ENCODE measurements around the gene WIPF3.
A peak's percentile ranks its signal among the peaks of the same experiment; 100 is the strongest.

WIPF3 gene

GRCh38 chr7:29919790-29920189, 113.5 kb downstream of the WIPF3 start:
- DNase-seq, result no peak

- DNase-seq, result no peak
These were observed 114.2 kb downstream of the WIPF3 start for GRCh38 chr7:29920491-29920890.

DNA sequence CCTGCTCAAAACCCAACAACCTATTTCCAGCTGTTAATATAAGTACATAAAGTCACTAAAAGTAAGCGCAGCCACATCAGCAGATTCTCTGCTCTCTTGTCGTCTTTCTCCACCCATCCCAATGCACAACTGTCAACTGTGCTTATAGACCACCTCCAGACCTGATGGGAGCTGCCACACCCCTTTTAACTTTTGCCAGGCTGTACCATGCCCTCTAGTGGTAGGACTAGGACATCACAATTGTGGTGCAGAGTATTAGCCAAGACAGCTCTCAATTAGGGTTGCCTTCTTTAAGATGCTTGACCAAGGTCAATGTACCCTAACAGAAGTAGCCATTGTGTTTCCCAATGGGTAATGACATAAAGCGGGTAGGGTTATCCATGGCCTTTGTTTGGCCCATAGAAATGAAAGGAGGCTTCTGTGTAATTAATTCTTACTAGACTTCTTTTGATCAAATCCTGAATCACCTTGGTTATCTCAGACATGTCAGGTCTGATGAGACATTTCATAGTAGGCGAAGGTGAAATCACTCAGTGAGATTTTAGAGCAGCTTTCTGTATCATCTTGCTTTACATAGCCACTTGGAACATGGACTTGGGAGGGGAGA, 115.2 kb downstream of the WIPF3 start:
- peak; percentile 57 for DNase-seq

GRCh38 chr7:29922921-29923700, 116.8 kb downstream of the WIPF3 start:
- no peak for DNase-seq

DNA sequence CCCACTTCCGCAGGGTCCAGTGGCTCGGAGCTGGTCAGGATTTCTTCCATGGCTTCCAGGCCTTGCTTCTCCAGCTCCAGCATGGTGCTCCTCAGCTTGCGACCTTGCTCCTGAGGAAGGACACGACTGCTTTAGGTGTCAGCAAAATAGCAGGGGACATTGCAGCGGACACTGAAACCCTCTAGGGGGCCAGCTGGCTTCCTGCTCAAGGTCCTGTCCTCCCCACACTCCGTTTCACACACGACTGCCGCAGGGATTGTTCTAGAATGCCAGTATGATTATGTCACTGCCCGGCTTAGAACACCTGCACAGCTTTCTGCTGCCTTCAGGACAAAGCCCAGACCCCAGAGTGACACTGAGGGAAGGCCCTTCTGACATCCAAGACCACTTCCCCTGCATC, 117.7 kb downstream of the WIPF3 start:
- DNase-seq, result no peak

- DNase-seq, result no peak
These were observed 118.4 kb downstream of the WIPF3 start for GRCh38 chr7:29924684-29925083.

- no peak for DNase-seq
These were observed 119.9 kb downstream of the WIPF3 start for GRCh38 chr7:29926216-29926615.

DNA sequence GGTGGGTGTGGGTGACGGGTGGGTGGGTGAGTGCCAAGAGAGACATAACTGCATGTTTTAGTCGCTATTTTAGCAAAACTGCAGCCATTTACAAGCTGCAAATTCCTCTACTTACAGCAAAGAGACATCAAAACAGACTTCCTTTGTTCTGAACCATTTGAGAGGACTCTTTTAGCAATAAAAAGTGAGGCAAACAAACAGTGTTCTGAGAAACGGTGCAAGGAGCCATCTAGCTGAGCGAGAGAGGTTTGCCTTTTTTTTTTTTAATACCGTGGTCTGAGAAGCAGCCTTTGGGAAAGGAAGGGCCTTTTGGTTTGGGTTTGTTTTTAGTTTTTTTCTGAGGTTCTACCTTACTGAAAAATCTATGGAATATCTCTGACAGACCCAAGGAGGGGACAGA, 120.4 kb downstream of the WIPF3 start:
- no peak for DNase-seq

GRCh38 chr7:29929018-29929807, 122.9 kb downstream of the WIPF3 start:
- DNase-seq, result no peak

DNA sequence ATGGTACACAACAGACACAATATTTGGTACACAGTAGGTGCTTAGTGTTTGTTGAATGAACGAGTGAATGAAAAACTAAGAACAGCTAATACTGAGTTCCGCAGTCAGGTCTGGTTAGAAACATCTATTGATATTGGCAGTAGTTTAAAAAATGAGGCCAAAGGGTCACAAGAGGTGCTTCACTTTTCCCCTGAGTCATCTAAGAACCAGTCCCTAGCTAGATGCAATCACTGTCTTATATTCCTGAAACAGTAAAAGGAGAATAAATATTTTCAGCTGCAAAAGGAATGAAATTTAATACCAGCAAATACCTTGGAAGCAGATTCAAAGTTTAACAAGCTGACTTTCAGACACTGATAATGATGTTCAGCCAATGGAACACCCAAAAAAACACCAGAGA, 128.8 kb downstream of the WIPF3 start:
- no peak for DNase-seq

- no peak for DNase-seq
These were observed 130.8 kb downstream of the WIPF3 start for GRCh38 chr7:29937132-29937531.

DNA sequence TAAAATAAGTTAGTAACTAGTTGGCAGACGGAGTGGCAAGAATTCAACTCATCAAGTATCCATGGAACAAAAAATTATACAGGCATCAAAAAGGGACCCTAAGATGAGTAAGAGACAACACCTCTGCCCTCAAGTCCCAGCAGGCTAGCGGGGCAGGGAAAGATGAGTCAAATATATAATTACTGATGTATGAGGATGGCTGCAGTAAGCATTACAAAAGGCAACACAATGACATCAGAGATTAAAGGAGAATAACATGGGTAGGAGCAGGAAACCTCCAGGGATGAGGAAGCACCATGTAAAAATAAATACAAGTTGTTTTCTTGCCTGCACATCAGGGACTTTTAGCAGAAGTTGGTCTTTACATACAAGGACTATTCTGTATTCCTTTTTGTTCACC, 133.9 kb downstream of the WIPF3 start:
- DNase-seq, result no peak

DNA sequence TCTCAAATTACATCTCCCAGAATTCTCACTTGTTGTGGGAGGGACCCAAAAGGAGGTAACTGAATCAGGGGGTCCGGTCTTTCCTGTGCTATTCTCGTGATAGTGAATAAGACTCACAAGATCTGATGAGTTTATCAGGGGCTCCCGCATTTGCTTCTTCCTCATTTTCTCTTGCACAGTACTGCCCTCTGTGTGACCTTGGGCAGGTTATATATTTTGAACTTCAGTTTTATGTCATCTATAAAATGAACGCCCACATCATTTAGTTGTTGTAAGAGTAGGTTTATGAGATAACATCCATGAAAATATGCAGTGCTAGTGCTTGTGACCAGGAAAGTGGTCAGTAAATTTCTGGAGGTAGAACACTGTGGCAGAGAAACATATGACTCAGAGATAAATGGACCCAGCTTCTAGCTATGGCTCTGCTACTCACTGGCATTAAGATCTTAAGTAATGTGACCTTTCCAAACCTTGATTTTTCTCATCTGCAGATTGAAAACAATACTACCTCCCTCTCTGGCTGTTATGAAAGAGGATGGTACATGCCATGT, 139.0 kb downstream of the WIPF3 start:
- no peak for DNase-seq

GRCh38 chr7:29946428-29947186, 140.3 kb downstream of the WIPF3 start:
- no peak for DNase-seq

GRCh38 chr7:29948587-29948986, 142.3 kb downstream of the WIPF3 start:
- no peak for DNase-seq

DNA sequence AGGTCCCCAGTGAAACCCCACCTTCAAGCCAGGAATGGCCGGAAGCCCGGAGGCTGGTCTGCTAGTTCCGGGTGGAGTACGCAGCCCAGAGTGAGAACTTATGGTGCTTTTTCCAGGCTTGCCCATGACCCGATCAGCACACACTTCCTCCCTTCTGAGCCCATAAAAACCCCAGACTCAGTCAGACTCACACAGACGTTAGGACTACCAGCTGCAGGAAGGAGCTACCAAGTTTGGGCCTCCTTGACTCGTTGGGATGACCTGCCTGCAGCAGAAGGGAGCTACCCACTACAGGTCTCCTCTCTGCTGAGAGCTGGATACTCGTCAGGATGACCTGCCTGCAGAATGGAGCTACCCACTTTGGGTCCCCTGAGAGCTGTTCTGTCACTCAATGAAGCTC, 144.2 kb downstream of the WIPF3 start:
- no peak for DNase-seq

DNA sequence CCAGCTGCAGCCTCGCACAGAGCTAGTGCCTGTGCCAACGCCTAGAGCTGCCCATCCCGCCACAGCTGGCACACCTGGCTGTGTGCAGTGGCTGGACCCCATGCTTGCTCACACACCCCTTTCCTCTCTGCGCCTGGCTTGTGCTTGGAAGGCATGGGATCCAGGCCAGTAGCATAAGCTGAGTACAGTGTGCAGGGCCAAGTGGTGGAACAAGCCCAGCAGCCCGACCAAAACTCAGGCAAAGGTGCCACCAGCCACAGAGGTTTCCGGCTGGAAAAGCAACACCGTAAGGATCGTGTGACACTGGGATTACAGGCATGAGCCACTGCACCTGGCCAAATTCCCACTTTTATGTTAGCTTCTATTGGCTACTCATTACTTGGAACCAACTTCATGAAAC, 144.9 kb downstream of the WIPF3 start:
- no peak for DNase-seq

DNA sequence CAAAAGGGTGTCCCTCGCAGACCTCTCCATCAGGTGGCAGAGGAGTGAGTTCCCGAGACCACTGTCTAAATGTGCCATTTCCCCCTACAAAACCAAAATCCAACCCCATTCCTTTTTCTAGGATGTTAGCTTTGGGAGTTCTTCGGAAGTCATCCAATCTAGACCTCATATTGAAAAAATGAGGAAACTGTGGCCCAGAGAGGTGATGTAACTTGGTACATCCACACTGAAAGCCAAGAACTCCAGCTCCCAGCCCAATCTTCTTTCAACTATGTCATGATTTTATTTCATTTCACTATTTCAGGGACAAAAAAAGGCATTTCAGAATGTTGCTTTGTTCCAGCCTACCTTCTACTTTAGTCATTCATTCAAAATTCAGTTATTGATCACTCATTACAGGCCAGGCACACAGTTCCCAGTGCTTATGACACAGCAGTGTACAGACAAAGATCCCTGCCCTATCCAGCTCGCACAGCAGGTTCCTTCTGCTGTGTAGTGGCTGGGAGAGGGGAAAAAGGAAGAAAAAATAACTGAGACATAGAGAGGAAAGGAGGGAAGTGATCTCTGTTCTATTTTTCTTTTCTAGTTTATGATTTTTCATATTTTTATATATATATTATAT, 147.5 kb downstream of the WIPF3 start:
- no peak for DNase-seq

DNA sequence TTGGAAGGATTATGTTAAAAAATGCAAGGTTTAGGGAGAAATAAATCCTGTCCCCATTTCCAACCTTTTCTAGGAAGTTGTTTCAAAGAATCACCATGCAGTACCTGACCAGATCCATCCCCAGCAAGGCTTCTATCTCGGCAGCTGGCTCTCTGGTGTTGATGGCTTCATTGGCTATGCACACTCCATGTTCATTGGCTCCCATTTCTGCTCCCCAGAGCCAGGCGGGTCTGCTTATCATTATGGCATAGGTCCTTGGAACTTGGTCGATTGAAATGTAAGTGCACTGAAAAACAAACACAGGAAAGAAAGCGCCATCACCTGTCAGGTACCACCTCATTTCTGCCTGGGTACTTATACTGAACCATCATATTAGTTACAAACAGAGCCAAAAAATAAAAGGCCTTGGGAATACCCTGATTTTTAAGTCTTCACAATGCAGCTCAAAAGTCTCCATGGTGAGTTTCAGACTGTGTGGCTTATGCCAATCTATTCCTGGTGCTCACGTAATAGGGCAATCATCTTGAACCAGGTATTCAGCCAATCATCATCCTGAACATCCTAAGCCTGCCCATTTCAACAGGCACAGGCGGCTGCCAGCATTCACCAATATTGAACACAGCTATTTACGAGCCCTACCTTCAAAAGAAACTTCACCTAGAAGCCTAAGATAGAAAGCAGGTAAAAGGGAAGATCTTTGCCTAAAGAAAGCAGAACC, 148.9 kb downstream of the WIPF3 start:
- no peak for DNase-seq

DNA sequence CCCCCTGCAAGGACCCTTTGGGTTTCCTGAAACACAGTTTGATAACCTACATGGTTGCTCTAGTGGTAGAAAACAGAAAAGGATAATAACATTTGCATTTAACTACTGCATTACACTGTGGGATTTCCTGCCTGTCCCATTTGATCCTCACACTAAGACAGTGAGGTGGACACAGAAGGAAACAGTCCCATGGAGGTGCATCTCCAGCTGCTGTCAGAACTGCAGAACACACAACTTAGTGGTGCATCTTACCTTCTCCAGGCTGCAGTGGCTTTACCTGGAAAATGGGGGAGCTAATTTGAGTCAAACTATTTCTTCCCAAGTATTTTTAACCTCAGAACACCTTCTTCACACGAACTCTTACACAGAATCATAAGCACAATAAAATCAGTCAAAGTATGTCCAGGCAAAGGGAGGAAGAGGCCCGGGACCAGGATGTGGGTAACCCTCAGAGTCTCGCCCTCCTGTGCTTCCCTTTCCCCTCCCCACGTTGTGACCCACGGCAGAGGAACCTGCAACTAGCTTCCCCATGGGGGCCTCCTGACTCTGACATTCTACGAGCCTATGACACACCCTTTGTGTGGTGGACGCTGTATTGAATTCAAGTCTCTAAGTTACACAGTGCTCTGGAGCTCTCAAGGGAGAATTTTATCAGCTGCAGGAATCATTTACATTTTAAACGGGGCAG, 149.6 kb downstream of the WIPF3 start:
- no peak for DNase-seq

DNA sequence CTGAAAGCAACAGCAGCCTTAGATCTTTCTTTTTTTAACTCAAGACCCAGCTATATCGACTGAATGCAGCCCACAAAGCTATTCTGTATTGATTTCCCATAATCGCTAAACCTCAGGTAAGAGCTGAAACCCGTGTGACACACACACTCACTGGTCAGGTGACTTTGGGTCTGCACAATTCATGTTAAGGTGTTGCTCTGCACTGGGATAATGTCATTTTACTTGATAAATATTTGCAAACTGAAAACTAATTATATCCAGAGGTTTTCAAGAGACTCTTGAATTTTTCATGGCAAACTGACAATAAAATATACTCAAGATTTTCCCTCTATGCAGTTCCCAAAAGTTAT, 150.2 kb downstream of the WIPF3 start:
- DNase-seq, result no peak

All from right forelimb (tissue), 1 donor.